Esophagus squamous epithelium (tissue), 4 donors: ENCODE results near the gene MIEF1.

Experiments
- POLR2A ChIP-seq, 4 donors: fragments of 450-650 bp; IDR thresholded peaks; one replicate each; pipeline ENCODE4 v1.6.1; 2017; ENCODE audit warnings: antibody characterized with exemption in 4 of 4, mild to moderate bottlenecking in 4 of 4, moderate library complexity in 3 of 4
- TF ChIP-seq, protein P1 (sequence below), 6 experiments: fragments of 450-650 bp in 4 of 6; fragments of 200-600 bp in 2 of 6; sonication (generic) in 2 of 6; IDR thresholded peaks; one replicate each; pipeline ENCODE4 v1.5.1; 2016 to 2019; ENCODE audit warnings: antibody characterized with exemption in 6 of 6, mild to moderate bottlenecking in 4 of 6, moderate library complexity in 4 of 6

DNA sequence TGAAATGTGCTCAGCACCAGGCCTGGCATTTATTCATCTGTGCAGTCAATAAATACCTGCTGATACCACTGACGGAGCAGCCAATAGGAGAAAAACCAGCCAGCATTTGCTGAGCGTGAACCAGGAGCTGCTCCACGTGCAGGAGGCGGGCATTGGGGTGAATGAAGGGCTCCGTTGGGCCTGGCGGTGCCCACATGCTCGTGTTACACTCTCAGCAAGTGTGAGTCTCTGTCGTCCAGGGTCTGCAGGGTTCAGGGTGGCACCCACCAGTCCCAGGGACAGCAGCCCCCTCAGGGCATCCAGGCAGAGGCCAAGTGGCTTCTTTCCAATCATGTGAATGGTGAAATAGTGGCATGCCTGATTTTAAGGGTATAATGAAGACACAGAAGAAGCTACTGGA is 34.6 kb downstream of the MIEF1 start:
- TF ChIP-seq, protein P1, sequence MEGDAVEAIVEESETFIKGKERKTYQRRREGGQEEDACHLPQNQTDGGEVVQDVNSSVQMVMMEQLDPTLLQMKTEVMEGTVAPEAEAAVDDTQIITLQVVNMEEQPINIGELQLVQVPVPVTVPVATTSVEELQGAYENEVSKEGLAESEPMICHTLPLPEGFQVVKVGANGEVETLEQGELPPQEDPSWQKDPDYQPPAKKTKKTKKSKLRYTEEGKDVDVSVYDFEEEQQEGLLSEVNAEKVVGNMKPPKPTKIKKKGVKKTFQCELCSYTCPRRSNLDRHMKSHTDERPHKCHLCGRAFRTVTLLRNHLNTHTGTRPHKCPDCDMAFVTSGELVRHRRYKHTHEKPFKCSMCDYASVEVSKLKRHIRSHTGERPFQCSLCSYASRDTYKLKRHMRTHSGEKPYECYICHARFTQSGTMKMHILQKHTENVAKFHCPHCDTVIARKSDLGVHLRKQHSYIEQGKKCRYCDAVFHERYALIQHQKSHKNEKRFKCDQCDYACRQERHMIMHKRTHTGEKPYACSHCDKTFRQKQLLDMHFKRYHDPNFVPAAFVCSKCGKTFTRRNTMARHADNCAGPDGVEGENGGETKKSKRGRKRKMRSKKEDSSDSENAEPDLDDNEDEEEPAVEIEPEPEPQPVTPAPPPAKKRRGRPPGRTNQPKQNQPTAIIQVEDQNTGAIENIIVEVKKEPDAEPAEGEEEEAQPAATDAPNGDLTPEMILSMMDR (IDR thresholded peaks at IDR 0.05) = no peak
- TF ChIP-seq POLR2A (IDR thresholded peaks at IDR 0.05) = no peak
